ENCODE data around the gene TLCD2. TPM values are rescaled to one million over a fixed set of nuclear protein-coding genes. Genes with fewer than 3 reads are reported as not detected.
"Not testable (repeated sequence)": the region's sequence is repeated elsewhere in the genome, so short reads cannot be mapped to it uniquely, and the experiment has no call there.

The TLCD2 gene
- total RNA-seq, 1 experiment from 2014 or later = 1.9 TPM

DNA sequence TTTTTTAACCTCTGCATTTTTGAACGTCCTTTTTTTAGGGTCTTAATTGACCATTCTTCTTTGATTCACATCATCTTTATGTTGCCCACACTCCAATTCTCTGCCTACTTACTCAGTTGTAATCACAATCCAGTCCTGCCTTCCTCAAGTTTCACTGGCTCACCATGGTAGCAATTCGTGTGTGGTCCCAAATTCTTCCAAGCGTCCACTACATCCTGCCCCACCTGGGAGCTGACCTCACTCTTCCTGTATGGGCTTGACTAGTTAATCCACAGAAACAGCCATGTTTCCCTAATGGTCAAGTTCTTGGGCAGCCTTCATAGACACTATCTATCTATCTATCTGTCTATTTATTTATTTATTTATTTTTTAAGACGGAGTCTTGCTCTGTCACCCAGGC, 7.1 kb downstream of the TLCD2 start:
- ATAC-seq = no peak
- H3K36me3 Mint-ChIP-seq = no peaks in the 10 kb centered on the region
- H3K4me1 Mint-ChIP-seq = peaks cover 3% of the 10 kb centered on the region
- no peak for DNase-seq (ENCODE audit: low spot score)
- ChIA-PET POLR2A (no interaction called here), CTCF (interaction anchor here (0.7 to 1.6 kb wide), 2 partner anchors 11 to 352 kb away, joined by 3 to 8 read pairs; no protein-coding TSS in a partner anchor)
- TF ChIP-seq, protein P1, sequence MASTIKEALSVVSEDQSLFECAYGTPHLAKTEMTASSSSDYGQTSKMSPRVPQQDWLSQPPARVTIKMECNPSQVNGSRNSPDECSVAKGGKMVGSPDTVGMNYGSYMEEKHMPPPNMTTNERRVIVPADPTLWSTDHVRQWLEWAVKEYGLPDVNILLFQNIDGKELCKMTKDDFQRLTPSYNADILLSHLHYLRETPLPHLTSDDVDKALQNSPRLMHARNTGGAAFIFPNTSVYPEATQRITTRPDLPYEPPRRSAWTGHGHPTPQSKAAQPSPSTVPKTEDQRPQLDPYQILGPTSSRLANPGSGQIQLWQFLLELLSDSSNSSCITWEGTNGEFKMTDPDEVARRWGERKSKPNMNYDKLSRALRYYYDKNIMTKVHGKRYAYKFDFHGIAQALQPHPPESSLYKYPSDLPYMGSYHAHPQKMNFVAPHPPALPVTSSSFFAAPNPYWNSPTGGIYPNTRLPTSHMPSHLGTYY (CRISPR knock-in tag; IDR thresholded peaks at IDR 0.05) = no peak
- TF ChIP-seq TEAD1 (CRISPR knock-in tag; IDR thresholded peaks at IDR 0.05) (no peak), ZNF263 (CRISPR knock-in tag; IDR thresholded peaks at IDR 0.05; ENCODE audit: low read depth) (no peak)
- H3K27me3 Mint-ChIP-seq (ENCODE audit: low read depth) = peaks cover 4% of the 10 kb centered on the region; the same call in 1 of the 2 replicates
- no peaks in the 10 kb centered on the region for H3K9me3 Mint-ChIP-seq
- no peak overlapping the region; the same call in 1 of the 2 replicates for H3K27ac Mint-ChIP-seq
- no peak overlapping the region for H3K4me3 Mint-ChIP-seq

- H3K36me3 Mint-ChIP-seq; ATAC-seq; DNase-seq (ENCODE audit: low spot score); H3K27me3 Mint-ChIP-seq (ENCODE audit: low read depth); H3K4me1 Mint-ChIP-seq; H3K4me3 Mint-ChIP-seq; H3K9me3 Mint-ChIP-seq; POLR2A ChIA-PET; H3K27ac Mint-ChIP-seq: not testable (repeated sequence)
- CTCF ChIA-PET = interaction anchor here (2.2 kb wide), 1 partner anchor 51 kb away, joined by 8 read pairs; the partner anchor contains the start of gene RILP
Measured at GRCh38 chr17:1699891-1700290, 10.3 kb downstream of the TLCD2 start.

GRCh38 chr17:1697681-1698080, 12.5 kb downstream of the TLCD2 start:
- no peaks in the 10 kb centered on the region for H3K4me1 Mint-ChIP-seq
- DNase-seq (ENCODE audit: low spot score) (no peak), ATAC-seq (no peak)
- no peak for TF ChIP-seq ZNF138 (CRISPR knock-in tag; conservative IDR thresholded peaks at IDR 0.05)
- TF ChIP-seq, protein P2, sequence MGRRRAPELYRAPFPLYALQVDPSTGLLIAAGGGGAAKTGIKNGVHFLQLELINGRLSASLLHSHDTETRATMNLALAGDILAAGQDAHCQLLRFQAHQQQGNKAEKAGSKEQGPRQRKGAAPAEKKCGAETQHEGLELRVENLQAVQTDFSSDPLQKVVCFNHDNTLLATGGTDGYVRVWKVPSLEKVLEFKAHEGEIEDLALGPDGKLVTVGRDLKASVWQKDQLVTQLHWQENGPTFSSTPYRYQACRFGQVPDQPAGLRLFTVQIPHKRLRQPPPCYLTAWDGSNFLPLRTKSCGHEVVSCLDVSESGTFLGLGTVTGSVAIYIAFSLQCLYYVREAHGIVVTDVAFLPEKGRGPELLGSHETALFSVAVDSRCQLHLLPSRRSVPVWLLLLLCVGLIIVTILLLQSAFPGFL (CRISPR knock-in tag; IDR thresholded peaks at IDR 0.05; ENCODE audit: borderline replicate concordance) = no peak
- no peak for TF ChIP-seq ZNF219 (CRISPR knock-in tag; IDR thresholded peaks at IDR 0.05; ENCODE audit: borderline replicate concordance)
- TF ChIP-seq ETV6 (CRISPR knock-in tag; IDR thresholded peaks at IDR 0.05) = no peak
- ChIA-PET CTCF (interaction anchor here (0.9 to 2.2 kb wide), 2 partner anchors 16 to 48 kb away, joined by 3 to 8 read pairs; partner anchors contain the start of gene RILP), POLR2A (no interaction called here)
- H3K27me3 Mint-ChIP-seq (ENCODE audit: low read depth) = no peaks in the 10 kb centered on the region; the same call in none of the 2 replicates
- peaks cover 1% of the 10 kb centered on the region; the same call in 1 of the 2 replicates for H3K36me3 Mint-ChIP-seq
- peaks cover 7% of the 10 kb centered on the region for H3K9me3 Mint-ChIP-seq
- no peak overlapping the region; the same call in 1 of the 2 replicates for H3K27ac Mint-ChIP-seq
- H3K4me3 Mint-ChIP-seq = no peak overlapping the region

DNA sequence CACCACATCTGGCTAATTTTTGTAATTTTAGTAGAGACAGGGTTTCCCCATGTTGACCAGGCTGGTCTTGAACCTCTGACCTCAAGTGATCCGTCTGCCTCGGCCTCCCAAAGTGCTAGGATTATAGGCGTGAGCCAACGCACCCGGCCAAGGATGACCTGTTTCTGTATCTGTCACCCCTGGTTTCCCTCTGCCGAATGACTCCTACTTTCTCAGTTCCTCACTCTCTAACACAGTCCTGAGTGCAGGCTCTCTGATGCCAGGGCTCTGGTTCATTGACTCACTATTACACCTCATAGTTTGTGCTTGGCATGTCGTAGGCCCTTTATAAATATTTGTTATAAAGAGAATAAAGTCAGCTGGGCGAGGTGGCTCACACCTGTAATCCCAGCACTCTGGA, 14.8 kb downstream of the TLCD2 start:
- no peak for DNase-seq (ENCODE audit: low spot score)
- Mint-ChIP-seq H3K4me3 (no peak overlapping the region), H3K9me3 (peaks cover 18% of the 10 kb centered on the region), H3K36me3 (peaks cover 10% of the 10 kb centered on the region), H3K4me1 (no peaks in the 10 kb centered on the region), H3K27ac (no peak overlapping the region), H3K27me3 (ENCODE audit: low read depth) (peaks cover 6% of the 10 kb centered on the region)
- ChIA-PET CTCF (no interaction called here), POLR2A (no interaction called here)
- no peak for ATAC-seq
- TF ChIP-seq CDX4 (CRISPR knock-in tag; IDR thresholded peaks at IDR 0.05; ENCODE audit: borderline replicate concordance) (no peak), PRRX2 (CRISPR knock-in tag; IDR thresholded peaks at IDR 0.05) (no peak), ZNF512 (CRISPR knock-in tag; IDR thresholded peaks at IDR 0.05; ENCODE audit: borderline replicate concordance) (no peak), ESRRA (CRISPR knock-in tag; IDR thresholded peaks at IDR 0.05; ENCODE audit: borderline replicate concordance) (no peak), FOXP1 (CRISPR knock-in tag; IDR thresholded peaks at IDR 0.05; ENCODE audit: borderline replicate concordance) (no peak), SMAD3 (CRISPR knock-in tag; IDR thresholded peaks at IDR 0.05; ENCODE audit: borderline replicate concordance) (no peak), NR3C1 (CRISPR knock-in tag; conservative IDR thresholded peaks at IDR 0.05; ENCODE audit: low read depth) (no peak), CTCF (IDR thresholded peaks at IDR 0.05) (no peak), ZNF121 (CRISPR knock-in tag; IDR thresholded peaks at IDR 0.05) (no peak), ELF4 (CRISPR knock-in tag; IDR thresholded peaks at IDR 0.05; ENCODE audit: low read depth) (no peak), HMGA2 (CRISPR knock-in tag; IDR thresholded peaks at IDR 0.05) (no peak), SMAD4 (CRISPR knock-in tag; IDR thresholded peaks at IDR 0.05) (no peak), CREB1 (CRISPR knock-in tag; IDR thresholded peaks at IDR 0.05) (no peak), MLX (CRISPR knock-in tag; IDR thresholded peaks at IDR 0.05) (no peak), TEAD1 (CRISPR knock-in tag; IDR thresholded peaks at IDR 0.05) (no peak)
- TF ChIP-seq, protein P3, sequence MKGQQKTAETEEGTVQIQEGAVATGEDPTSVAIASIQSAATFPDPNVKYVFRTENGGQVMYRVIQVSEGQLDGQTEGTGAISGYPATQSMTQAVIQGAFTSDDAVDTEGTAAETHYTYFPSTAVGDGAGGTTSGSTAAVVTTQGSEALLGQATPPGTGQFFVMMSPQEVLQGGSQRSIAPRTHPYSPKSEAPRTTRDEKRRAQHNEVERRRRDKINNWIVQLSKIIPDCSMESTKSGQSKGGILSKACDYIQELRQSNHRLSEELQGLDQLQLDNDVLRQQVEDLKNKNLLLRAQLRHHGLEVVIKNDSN (CRISPR knock-in tag; IDR thresholded peaks at IDR 0.05) = no peak

Measured in WTC11 (cell line).